ENCODE data around the gene SLC25A21. TPM values are rescaled to one million over a fixed set of nuclear protein-coding genes. Genes with fewer than 3 reads are reported as not detected.
"Not testable (repeated sequence)": the region's sequence is repeated elsewhere in the genome, so short reads cannot be mapped to it uniquely, and the experiment has no call there.

The SLC25A21 gene
- total and polyA plus RNA-seq, 2 experiments from 2014 or later, result 10.6 to 12.1 TPM

- not testable (repeated sequence) for H3K4me3 Mint-ChIP-seq; H3K4me1 ChIP-seq (ENCODE audit: insufficient read depth); H3K79me2 ChIP-seq (replicated peaks; ENCODE audit: insufficient read depth); H3K4me3 ChIP-seq; DNase-seq (ENCODE audit: low spot score); H3K9me2 ChIP-seq (ENCODE audit: insufficient read depth); ATAC-seq; H3K27me3 ChIP-seq (ENCODE audit: insufficient read depth); H3K27me3 Mint-ChIP-seq (ENCODE audit: insufficient read depth, low read depth, poor library complexity); H3K27ac ChIP-seq (ENCODE audit: low read depth); H3K27ac Mint-ChIP-seq; H3K4me2 ChIP-seq; H3K36me3 ChIP-seq (ENCODE audit: insufficient read depth); H4K20me1 ChIP-seq (replicated peaks; ENCODE audit: insufficient read depth); H3F3A ChIP-seq (replicated peaks; ENCODE audit: low read depth); H2AFZ ChIP-seq
- peaks cover 19% of the 10 kb centered on the region for H3K4me1 Mint-ChIP-seq
- H3K36me3 Mint-ChIP-seq (ENCODE audit: low read depth), result peaks cover 14% of the 10 kb centered on the region
- peaks cover 13% of the 10 kb centered on the region for H3K9me3 Mint-ChIP-seq
Measured at GRCh38 chr14:37162307-37162706, 10.1 kb downstream of the SLC25A21 start.

- no peak for ATAC-seq
- DNase-seq (ENCODE audit: low spot score), result no peak
- Histone ChIP-seq H3K4me2 (no peak overlapping the region), H2AFZ (no peak overlapping the region), H3K79me2 (replicated peaks; ENCODE audit: insufficient read depth) (peaks cover 22% of the 10 kb centered on the region), H3F3A (replicated peaks; ENCODE audit: low read depth) (no peaks in the 10 kb centered on the region), H3K27ac (ENCODE audit: low read depth) (no peak overlapping the region), H3K4me3 (no peak overlapping the region), H4K20me1 (replicated peaks; ENCODE audit: insufficient read depth) (no peaks in the 10 kb centered on the region), H3K4me1 (ENCODE audit: insufficient read depth) (no peaks in the 10 kb centered on the region), H3K36me3 (ENCODE audit: insufficient read depth) (no peaks in the 10 kb centered on the region), H3K9me2 (ENCODE audit: insufficient read depth) (no peaks in the 10 kb centered on the region; the same call in 1 of the 2 replicates), H3K27me3 (ENCODE audit: insufficient read depth) (no peaks in the 10 kb centered on the region)
- Mint-ChIP-seq H3K4me1 (peaks cover 5% of the 10 kb centered on the region; the same call in 2 of the 3 replicates), H3K4me3 (no peak overlapping the region), H3K36me3 (ENCODE audit: low read depth) (peaks cover 14% of the 10 kb centered on the region), H3K9me3 (peaks cover 13% of the 10 kb centered on the region), H3K27me3 (ENCODE audit: insufficient read depth, low read depth, poor library complexity) (peaks cover 4% of the 10 kb centered on the region), H3K27ac (no peak overlapping the region)
- TF ChIP-seq CTCF (conservative IDR thresholded peaks at IDR 0.05; ENCODE audit: low read depth in 2 of 2) (no peak), STAT1 (IDR thresholded peaks at IDR 0.05; ENCODE audit: unreplicated experiment) (no peak), POLR2AphosphoS5 (IDR thresholded peaks at IDR 0.05; ENCODE audit: low read depth) (no peak), ZNF114 (CRISPR knock-in tag; IDR thresholded peaks at IDR 0.05) (no peak), CREB1 (CRISPR knock-in tag; IDR thresholded peaks at IDR 0.05; ENCODE audit: low read depth) (no peak)
Measured at GRCh38 chr14:37157987-37158386, 14.4 kb downstream of the SLC25A21 start.

- no peak overlapping the region for H3K4me3 Mint-ChIP-seq
- Histone ChIP-seq H3F3A (replicated peaks; ENCODE audit: low read depth) (no peaks in the 10 kb centered on the region), H3K27ac (ENCODE audit: low read depth) (no peak overlapping the region), H3K4me1 (ENCODE audit: insufficient read depth) (no peaks in the 10 kb centered on the region), H4K20me1 (replicated peaks; ENCODE audit: insufficient read depth) (no peaks in the 10 kb centered on the region), H3K27me3 (ENCODE audit: insufficient read depth) (no peaks in the 10 kb centered on the region), H3K36me3 (ENCODE audit: insufficient read depth) (no peaks in the 10 kb centered on the region), H2AFZ (no peak overlapping the region), H3K79me2 (replicated peaks; ENCODE audit: insufficient read depth) (peaks cover 22% of the 10 kb centered on the region), H3K4me2 (no peak overlapping the region), H3K4me3 (no peak overlapping the region), H3K9me2 (ENCODE audit: insufficient read depth) (no peaks in the 10 kb centered on the region)
- no peak overlapping the region; the same call in 1 of the 2 replicates for H3K27ac Mint-ChIP-seq
- H3K27me3 Mint-ChIP-seq (ENCODE audit: insufficient read depth, low read depth, poor library complexity), result peaks cover 4% of the 10 kb centered on the region
- H3K36me3 Mint-ChIP-seq (ENCODE audit: low read depth), result no peaks in the 10 kb centered on the region
- DNase-seq (ENCODE audit: low spot score) (no peak), ATAC-seq (peak; percentile 36; the same call in 2 of the 3 replicates)
- peaks cover 9% of the 10 kb centered on the region; the same call in 2 of the 3 replicates for H3K4me1 Mint-ChIP-seq
- H3K9me3 Mint-ChIP-seq, result no peaks in the 10 kb centered on the region
- no peak for TF ChIP-seq ZNF462 (CRISPR knock-in tag; IDR thresholded peaks at IDR 0.05)
- TF ChIP-seq EZH2 (IDR thresholded peaks at IDR 0.05; ENCODE audit: low read depth, unreplicated experiment), result no peak
- no peak for TF ChIP-seq JUNB (IDR thresholded peaks at IDR 0.05; ENCODE audit: unreplicated experiment)
- no peak for TF ChIP-seq STAT1 (IDR thresholded peaks at IDR 0.05; ENCODE audit: unreplicated experiment)
Measured at GRCh38 chr14:37153483-37153882, 18.9 kb downstream of the SLC25A21 start.

Data from GM23338 (cell line).